Keratinocyte (primary cell): ENCODE measurements around the gene RNPEPL1.

Experiments used
- EZH2 ChIP-seq: IDR thresholded peaks from one replicate; pipeline ENCODE4 v1.6.1; 2012; ENCODE audit warnings: inconsistent platforms, mild to moderate bottlenecking, low read length, moderate library complexity
- TF ChIP-seq, protein P1 (sequence below), 3 experiments: IDR thresholded peaks in 1 of 3; conservative IDR thresholded peaks in 1 of 3; optimal IDR thresholded peaks in 1 of 3; 2 replicates in 2 of 3; 3 replicates in 1 of 3; pipeline versions ENCODE3 to v1.5.1; 2011; ENCODE audit warnings: low read length in 3 of 3, mild to moderate bottlenecking in 3 of 3, moderate library complexity in 2 of 3, control low read depth in 1 of 3, inconsistent platforms in 1 of 3; ENCODE audit not compliant: insufficient read depth in 2 of 3; ENCODE audit errors: extremely low read depth in 1 of 3

DNA sequence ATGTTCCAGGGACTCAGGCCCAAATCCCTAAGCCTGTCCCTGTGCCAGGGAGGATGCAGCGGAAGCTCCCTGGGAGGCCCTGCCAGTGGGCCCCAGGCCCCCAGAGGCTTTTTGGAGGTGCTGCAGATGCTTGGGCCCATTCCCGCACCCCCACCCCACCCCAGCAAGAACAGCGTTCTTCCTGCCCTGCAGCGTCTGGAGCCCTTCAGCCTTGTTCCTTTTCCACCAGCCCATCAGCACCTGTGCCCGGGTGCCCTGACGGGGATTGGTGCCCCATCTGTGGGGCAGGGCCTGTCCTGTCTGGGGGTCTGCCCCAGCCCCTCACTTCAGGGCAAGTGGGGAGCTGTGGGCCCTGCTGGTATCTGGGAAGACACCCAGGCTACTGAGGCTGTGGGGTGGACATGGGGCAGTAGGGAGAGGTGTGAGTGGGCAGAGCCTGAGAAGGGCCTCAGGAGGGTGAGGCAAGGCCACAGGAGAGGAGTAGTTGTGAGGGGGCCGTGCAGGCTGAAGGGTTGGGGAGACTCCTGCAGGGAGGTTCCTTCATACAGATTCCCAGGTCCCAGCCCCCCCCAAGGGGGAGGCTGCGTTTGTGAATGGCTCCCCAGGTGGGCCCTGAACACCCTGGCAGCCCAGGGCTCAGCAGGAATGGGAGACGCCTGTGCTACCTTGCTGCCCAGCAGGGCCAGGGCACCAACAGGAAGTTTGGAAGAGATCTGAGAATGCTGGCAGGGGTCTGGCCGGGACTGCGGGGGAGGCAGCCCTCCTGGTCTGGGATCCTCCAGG is 2.4 kb downstream of the RNPEPL1 start:
- TF ChIP-seq, protein P1, sequence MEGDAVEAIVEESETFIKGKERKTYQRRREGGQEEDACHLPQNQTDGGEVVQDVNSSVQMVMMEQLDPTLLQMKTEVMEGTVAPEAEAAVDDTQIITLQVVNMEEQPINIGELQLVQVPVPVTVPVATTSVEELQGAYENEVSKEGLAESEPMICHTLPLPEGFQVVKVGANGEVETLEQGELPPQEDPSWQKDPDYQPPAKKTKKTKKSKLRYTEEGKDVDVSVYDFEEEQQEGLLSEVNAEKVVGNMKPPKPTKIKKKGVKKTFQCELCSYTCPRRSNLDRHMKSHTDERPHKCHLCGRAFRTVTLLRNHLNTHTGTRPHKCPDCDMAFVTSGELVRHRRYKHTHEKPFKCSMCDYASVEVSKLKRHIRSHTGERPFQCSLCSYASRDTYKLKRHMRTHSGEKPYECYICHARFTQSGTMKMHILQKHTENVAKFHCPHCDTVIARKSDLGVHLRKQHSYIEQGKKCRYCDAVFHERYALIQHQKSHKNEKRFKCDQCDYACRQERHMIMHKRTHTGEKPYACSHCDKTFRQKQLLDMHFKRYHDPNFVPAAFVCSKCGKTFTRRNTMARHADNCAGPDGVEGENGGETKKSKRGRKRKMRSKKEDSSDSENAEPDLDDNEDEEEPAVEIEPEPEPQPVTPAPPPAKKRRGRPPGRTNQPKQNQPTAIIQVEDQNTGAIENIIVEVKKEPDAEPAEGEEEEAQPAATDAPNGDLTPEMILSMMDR (optimal IDR thresholded peaks at IDR 0.05 in 1 of 3, IDR thresholded peaks at IDR 0.05 in 1 of 3, conservative IDR thresholded peaks at IDR 0.05 in 1 of 3; ENCODE audit: extremely low read depth in 1 of 3, insufficient read depth in 2 of 3, low read length in 3 of 3) = no peak
- TF ChIP-seq EZH2 = no peak
